ENCODE measurements around the gene RNF168.

GRCh38 chr3:196493292-196493691 is 10.3 kb downstream of the RNF168 start:
- no peak for TF ChIP-seq CTCF (IDR thresholded peaks at IDR 0.05)
- TF ChIP-seq MAX (CRISPR knock-in tag; IDR thresholded peaks at IDR 0.05), result no peak
- TF ChIP-seq SMAD3 (CRISPR knock-in tag; IDR thresholded peaks at IDR 0.05; ENCODE audit: borderline replicate concordance), result no peak
- no peak for TF ChIP-seq ZBTB21 (CRISPR knock-in tag; IDR thresholded peaks at IDR 0.05; ENCODE audit: borderline replicate concordance)
- TF ChIP-seq ATF1 (CRISPR knock-in tag; IDR thresholded peaks at IDR 0.05), result no peak
- TF ChIP-seq CREB1 (CRISPR knock-in tag; IDR thresholded peaks at IDR 0.05), result no peak
- no peak for TF ChIP-seq TEAD4 (CRISPR knock-in tag; IDR thresholded peaks at IDR 0.05)
- TF ChIP-seq ZNF138 (CRISPR knock-in tag; conservative IDR thresholded peaks at IDR 0.05), result no peak
- no peak for TF ChIP-seq GABPB1 (CRISPR knock-in tag; IDR thresholded peaks at IDR 0.05)
- TF ChIP-seq ZNF416 (CRISPR knock-in tag; IDR thresholded peaks at IDR 0.05), result no peak
